ENCODE measurements around the gene REN. TPM values are rescaled to one million over a fixed set of nuclear protein-coding genes. Genes with fewer than 3 reads are reported as not detected.

The REN gene
- total and polyA plus RNA-seq, 9 of the 15 experiments (the other 6 are each of a cell fraction or from before 2014, with no cell fraction given) = 1.7 to 9.9 (median 3.1) TPM

DNA sequence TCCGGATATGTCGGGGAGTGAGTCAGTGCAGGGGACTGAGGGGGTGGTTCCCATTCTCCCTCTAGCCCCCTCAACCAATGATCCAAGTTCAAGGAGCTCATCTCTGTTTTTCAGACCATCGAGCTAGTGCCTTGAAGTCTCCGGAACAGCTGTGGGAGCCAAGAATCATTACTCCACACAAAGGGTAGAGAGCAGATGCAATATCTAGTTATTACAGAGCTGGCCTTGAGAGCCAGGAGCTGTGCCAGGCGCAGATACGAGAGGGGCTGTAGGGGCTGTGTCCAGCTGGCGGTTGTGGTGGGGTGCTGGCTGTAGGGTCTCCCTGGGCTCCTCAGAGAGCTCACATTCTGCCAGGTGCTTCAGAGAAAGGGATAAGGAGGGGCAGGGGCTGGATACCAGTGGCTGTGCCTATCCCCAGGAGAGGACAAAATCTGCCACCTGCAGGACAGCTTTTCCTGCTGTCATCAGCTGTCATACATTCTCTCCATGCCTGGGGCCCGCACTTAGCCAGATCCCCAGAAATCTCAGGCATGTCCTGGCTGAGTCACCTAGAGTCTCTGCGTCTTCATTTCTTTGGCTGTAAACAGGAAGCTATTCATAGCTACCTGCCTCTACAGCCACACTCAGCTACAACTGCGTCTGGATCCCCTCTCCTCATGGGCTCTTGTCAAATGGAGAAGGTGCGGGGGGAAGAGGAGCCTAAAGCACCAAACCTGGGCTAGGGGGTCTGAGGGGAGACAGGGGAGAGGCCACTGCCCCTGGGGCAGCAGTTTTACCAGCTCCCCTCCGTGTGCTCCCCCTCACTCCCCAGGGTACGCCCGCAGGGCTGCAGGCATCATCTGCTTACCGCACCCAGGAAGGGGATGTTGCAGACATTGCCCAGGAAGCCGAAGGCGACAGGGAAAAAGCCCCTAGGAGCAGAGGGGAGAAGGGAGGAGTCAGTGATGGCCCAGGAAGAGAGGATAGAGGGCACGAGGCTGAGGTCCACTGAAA, 32.5 kb upstream of the REN start (continued):
- TF ChIP-seq, protein P1, sequence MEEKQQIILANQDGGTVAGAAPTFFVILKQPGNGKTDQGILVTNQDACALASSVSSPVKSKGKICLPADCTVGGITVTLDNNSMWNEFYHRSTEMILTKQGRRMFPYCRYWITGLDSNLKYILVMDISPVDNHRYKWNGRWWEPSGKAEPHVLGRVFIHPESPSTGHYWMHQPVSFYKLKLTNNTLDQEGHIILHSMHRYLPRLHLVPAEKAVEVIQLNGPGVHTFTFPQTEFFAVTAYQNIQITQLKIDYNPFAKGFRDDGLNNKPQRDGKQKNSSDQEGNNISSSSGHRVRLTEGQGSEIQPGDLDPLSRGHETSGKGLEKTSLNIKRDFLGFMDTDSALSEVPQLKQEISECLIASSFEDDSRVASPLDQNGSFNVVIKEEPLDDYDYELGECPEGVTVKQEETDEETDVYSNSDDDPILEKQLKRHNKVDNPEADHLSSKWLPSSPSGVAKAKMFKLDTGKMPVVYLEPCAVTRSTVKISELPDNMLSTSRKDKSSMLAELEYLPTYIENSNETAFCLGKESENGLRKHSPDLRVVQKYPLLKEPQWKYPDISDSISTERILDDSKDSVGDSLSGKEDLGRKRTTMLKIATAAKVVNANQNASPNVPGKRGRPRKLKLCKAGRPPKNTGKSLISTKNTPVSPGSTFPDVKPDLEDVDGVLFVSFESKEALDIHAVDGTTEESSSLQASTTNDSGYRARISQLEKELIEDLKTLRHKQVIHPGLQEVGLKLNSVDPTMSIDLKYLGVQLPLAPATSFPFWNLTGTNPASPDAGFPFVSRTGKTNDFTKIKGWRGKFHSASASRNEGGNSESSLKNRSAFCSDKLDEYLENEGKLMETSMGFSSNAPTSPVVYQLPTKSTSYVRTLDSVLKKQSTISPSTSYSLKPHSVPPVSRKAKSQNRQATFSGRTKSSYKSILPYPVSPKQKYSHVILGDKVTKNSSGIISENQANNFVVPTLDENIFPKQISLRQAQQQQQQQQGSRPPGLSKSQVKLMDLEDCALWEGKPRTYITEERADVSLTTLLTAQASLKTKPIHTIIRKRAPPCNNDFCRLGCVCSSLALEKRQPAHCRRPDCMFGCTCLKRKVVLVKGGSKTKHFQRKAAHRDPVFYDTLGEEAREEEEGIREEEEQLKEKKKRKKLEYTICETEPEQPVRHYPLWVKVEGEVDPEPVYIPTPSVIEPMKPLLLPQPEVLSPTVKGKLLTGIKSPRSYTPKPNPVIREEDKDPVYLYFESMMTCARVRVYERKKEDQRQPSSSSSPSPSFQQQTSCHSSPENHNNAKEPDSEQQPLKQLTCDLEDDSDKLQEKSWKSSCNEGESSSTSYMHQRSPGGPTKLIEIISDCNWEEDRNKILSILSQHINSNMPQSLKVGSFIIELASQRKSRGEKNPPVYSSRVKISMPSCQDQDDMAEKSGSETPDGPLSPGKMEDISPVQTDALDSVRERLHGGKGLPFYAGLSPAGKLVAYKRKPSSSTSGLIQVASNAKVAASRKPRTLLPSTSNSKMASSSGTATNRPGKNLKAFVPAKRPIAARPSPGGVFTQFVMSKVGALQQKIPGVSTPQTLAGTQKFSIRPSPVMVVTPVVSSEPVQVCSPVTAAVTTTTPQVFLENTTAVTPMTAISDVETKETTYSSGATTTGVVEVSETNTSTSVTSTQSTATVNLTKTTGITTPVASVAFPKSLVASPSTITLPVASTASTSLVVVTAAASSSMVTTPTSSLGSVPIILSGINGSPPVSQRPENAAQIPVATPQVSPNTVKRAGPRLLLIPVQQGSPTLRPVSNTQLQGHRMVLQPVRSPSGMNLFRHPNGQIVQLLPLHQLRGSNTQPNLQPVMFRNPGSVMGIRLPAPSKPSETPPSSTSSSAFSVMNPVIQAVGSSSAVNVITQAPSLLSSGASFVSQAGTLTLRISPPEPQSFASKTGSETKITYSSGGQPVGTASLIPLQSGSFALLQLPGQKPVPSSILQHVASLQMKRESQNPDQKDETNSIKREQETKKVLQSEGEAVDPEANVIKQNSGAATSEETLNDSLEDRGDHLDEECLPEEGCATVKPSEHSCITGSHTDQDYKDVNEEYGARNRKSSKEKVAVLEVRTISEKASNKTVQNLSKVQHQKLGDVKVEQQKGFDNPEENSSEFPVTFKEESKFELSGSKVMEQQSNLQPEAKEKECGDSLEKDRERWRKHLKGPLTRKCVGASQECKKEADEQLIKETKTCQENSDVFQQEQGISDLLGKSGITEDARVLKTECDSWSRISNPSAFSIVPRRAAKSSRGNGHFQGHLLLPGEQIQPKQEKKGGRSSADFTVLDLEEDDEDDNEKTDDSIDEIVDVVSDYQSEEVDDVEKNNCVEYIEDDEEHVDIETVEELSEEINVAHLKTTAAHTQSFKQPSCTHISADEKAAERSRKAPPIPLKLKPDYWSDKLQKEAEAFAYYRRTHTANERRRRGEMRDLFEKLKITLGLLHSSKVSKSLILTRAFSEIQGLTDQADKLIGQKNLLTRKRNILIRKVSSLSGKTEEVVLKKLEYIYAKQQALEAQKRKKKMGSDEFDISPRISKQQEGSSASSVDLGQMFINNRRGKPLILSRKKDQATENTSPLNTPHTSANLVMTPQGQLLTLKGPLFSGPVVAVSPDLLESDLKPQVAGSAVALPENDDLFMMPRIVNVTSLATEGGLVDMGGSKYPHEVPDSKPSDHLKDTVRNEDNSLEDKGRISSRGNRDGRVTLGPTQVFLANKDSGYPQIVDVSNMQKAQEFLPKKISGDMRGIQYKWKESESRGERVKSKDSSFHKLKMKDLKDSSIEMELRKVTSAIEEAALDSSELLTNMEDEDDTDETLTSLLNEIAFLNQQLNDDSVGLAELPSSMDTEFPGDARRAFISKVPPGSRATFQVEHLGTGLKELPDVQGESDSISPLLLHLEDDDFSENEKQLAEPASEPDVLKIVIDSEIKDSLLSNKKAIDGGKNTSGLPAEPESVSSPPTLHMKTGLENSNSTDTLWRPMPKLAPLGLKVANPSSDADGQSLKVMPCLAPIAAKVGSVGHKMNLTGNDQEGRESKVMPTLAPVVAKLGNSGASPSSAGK (IDR thresholded peaks at IDR 0.05) = no peak
- TF ChIP-seq NEUROD1 (IDR thresholded peaks at IDR 0.05; ENCODE audit: borderline replicate concordance, low read depth, low read length, partially characterized antibody) = no peak
- TF ChIP-seq SRSF7 (optimal IDR thresholded peaks at IDR 0.05; ENCODE audit: low read depth, low read length) = no peak
- TF ChIP-seq USF2 (CRISPR knock-in tag; IDR thresholded peaks at IDR 0.05) = no peak
- TF ChIP-seq MAZ (CRISPR knock-in tag; conservative IDR thresholded peaks at IDR 0.05 in 1 of 2, IDR thresholded peaks at IDR 0.05 in 1 of 2) = peak in 1 of 2 experiments; percentile 25; a peak in 1 of 4 replicates
- no peak for TF ChIP-seq GABPB1 (CRISPR knock-in tag; IDR thresholded peaks at IDR 0.05)
- peak; percentile 61 to 84 for TF ChIP-seq RAD21 (CRISPR knock-in tag; conservative IDR thresholded peaks at IDR 0.05 in 1 of 2, IDR thresholded peaks at IDR 0.05 in 1 of 2)
- TF ChIP-seq PURB (CRISPR knock-in tag; IDR thresholded peaks at IDR 0.05; ENCODE audit: low read depth) = no peak

Data from K562 (cell line).